ENCODE data around the gene POLN. TPM values are rescaled to one million over a fixed set of nuclear protein-coding genes. Genes with fewer than 3 reads are reported as not detected.
"Not testable (repeated sequence)": the region's sequence is repeated elsewhere in the genome, so short reads cannot be mapped to it uniquely, and the experiment has no call there.

The POLN gene
- total and polyA plus RNA-seq, 2 experiments from 2014 or later, result 1.7 to 2.0 TPM

GRCh38 chr4:2276581-2277325, 34.8 kb upstream of the POLN start:
- no peak overlapping the region for H3K4me3 ChIP-seq
- H3K27ac ChIP-seq, result no peak overlapping the region
- H3K79me2 ChIP-seq, result no peaks in the 10 kb centered on the region
- H3K9me2 ChIP-seq (replicated peaks; ENCODE audit: insufficient read depth), result no peaks in the 10 kb centered on the region
- H4K20me1 ChIP-seq (ENCODE audit: insufficient read depth, poor library complexity, severe bottlenecking), result no peaks in the 10 kb centered on the region
- no peaks in the 10 kb centered on the region for H3K27me3 ChIP-seq
- DNase-seq (ENCODE audit: low spot score), result no peak
- no peak for TF ChIP-seq CTCF (IDR thresholded peaks at IDR 0.05; ENCODE audit: poor library complexity)
- TF ChIP-seq EZH2 (IDR thresholded peaks at IDR 0.05; ENCODE audit: borderline replicate concordance), result no peak
- no peak for TF ChIP-seq EZH2phosphoT487 (IDR thresholded peaks at IDR 0.05; ENCODE audit: low read depth, severe bottlenecking, unreplicated experiment)
- WGBS (ENCODE audit: low lambda C conversion rate, missing lambda C conversion rate), result 94% methylated on average over 30 of the region's 30 CpGs
- no peak overlapping the region for H2AFZ ChIP-seq
- no peaks in the 10 kb centered on the region for H3K36me3 ChIP-seq (replicated peaks; ENCODE audit: insufficient read depth, low read depth)
- no peaks in the 10 kb centered on the region for H3K4me1 ChIP-seq (ENCODE audit: insufficient read depth)
- H3K9me3 ChIP-seq (ENCODE audit: low read depth), result no peaks in the 10 kb centered on the region
- H3K4me2 ChIP-seq, result no peak overlapping the region

- no peaks in the 10 kb centered on the region for H3K9me3 ChIP-seq (ENCODE audit: low read depth)
- no peak overlapping the region for H3K4me2 ChIP-seq
- WGBS (ENCODE audit: low lambda C conversion rate, missing lambda C conversion rate), result 93% methylated on average over 44 of the region's 44 CpGs
- H3K27ac ChIP-seq, result no peak overlapping the region
- H4K20me1 ChIP-seq (ENCODE audit: insufficient read depth, poor library complexity, severe bottlenecking), result no peaks in the 10 kb centered on the region
- H3K4me1 ChIP-seq (ENCODE audit: insufficient read depth), result no peaks in the 10 kb centered on the region
- H3K27me3 ChIP-seq, result no peaks in the 10 kb centered on the region
- H3K9me2 ChIP-seq (replicated peaks; ENCODE audit: insufficient read depth), result no peaks in the 10 kb centered on the region
- no peak overlapping the region for H3K4me3 ChIP-seq
- H3K79me2 ChIP-seq, result no peaks in the 10 kb centered on the region
- no peak overlapping the region for H2AFZ ChIP-seq
- no peak for TF ChIP-seq CTCF (IDR thresholded peaks at IDR 0.05; ENCODE audit: poor library complexity)
- TF ChIP-seq EZH2 (IDR thresholded peaks at IDR 0.05; ENCODE audit: borderline replicate concordance), result no peak
- TF ChIP-seq EZH2phosphoT487 (IDR thresholded peaks at IDR 0.05; ENCODE audit: low read depth, severe bottlenecking, unreplicated experiment), result no peak
- DNase-seq (ENCODE audit: low spot score), result no peak
- no peaks in the 10 kb centered on the region for H3K36me3 ChIP-seq (replicated peaks; ENCODE audit: insufficient read depth, low read depth)
Observed at GRCh38 chr4:2275546-2276251, 33.8 kb upstream of the POLN start.

GRCh38 chr4:2275044-2275397, 33.1 kb upstream of the POLN start:
- not testable (repeated sequence) for H2AFZ ChIP-seq; H3K4me2 ChIP-seq; H3K4me3 ChIP-seq; H3K9me2 ChIP-seq (replicated peaks; ENCODE audit: insufficient read depth); H3K27ac ChIP-seq; DNase-seq (ENCODE audit: low spot score); H3K9me3 ChIP-seq (ENCODE audit: low read depth); H3K36me3 ChIP-seq (replicated peaks; ENCODE audit: insufficient read depth, low read depth); H3K79me2 ChIP-seq; H3K4me1 ChIP-seq (ENCODE audit: insufficient read depth); H3K27me3 ChIP-seq; H4K20me1 ChIP-seq (ENCODE audit: insufficient read depth, poor library complexity, severe bottlenecking)
- 91% methylated on average over 10 of the region's 10 CpGs for WGBS (ENCODE audit: low lambda C conversion rate, missing lambda C conversion rate)

GRCh38 chr4:2274320-2275043, 32.6 kb upstream of the POLN start:
- Histone ChIP-seq H2AFZ (no peak overlapping the region), H3K27me3 (no peaks in the 10 kb centered on the region), H3K4me1 (ENCODE audit: insufficient read depth) (no peaks in the 10 kb centered on the region), H3K9me3 (ENCODE audit: low read depth) (no peaks in the 10 kb centered on the region), H3K9me2 (replicated peaks; ENCODE audit: insufficient read depth) (no peaks in the 10 kb centered on the region), H3K36me3 (replicated peaks; ENCODE audit: insufficient read depth, low read depth) (no peaks in the 10 kb centered on the region), H3K27ac (no peak overlapping the region), H3K4me3 (no peak overlapping the region), H3K4me2 (no peak overlapping the region), H3K79me2 (no peaks in the 10 kb centered on the region), H4K20me1 (ENCODE audit: insufficient read depth, poor library complexity, severe bottlenecking) (no peaks in the 10 kb centered on the region)
- TF ChIP-seq EZH2 (IDR thresholded peaks at IDR 0.05; ENCODE audit: borderline replicate concordance) (no peak), CTCF (IDR thresholded peaks at IDR 0.05; ENCODE audit: poor library complexity) (no peak), EZH2phosphoT487 (IDR thresholded peaks at IDR 0.05; ENCODE audit: low read depth, severe bottlenecking, unreplicated experiment) (no peak)
- WGBS (ENCODE audit: low lambda C conversion rate, missing lambda C conversion rate), result 83% methylated on average over 21 of the region's 21 CpGs
- DNase-seq (ENCODE audit: low spot score), result no peak
